NCI-H2081 (cell line): ENCODE measurements around the gene PIK3C2A.
A peak's percentile ranks its signal among the peaks of the same experiment; 100 is the strongest.

ENCODE experiments used
- DNase-seq, 2 experiments: peaks; one replicate each; lab custom pipeline; 2025; lab: John Stamatoyannopoulos, UW

The PIK3C2A gene

DNA sequence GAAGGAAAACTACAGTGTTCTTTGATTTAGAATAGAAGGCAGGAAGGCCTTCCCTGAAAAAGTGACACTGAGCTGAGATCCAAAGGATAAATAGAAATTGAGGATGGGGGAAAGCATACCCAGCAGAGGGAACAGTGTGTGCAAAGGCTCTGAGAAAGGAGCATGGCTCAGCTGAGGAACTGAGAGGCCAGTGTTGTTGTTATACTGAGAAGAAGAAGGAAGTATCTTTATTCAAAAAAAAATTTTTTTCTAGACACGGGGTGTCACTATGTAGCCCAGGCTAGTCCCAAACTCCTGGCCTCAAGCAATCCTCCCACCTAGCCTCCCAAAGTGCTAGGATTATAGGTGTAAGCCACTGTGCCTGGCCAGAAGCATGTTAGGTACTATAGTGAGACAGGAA lies 3.5 kb upstream of the PIK3C2A start:
- no peak for DNase-seq

DNA sequence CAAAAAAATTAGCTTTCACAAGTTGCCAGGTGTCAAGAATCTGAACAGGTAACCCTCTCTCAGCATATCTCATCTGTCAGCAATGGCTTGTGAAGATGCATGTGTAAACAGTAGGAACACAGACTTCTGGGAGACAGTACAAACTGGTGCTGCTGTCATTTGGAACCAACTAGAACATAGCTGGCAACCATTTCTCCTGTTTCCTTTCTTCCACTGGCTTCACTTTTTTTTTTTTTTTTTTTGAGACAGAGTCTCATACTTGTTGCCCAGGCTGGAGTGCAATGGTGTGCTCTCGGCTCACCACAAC lies 2.1 kb upstream of the PIK3C2A start:
- no peak for DNase-seq

DNA sequence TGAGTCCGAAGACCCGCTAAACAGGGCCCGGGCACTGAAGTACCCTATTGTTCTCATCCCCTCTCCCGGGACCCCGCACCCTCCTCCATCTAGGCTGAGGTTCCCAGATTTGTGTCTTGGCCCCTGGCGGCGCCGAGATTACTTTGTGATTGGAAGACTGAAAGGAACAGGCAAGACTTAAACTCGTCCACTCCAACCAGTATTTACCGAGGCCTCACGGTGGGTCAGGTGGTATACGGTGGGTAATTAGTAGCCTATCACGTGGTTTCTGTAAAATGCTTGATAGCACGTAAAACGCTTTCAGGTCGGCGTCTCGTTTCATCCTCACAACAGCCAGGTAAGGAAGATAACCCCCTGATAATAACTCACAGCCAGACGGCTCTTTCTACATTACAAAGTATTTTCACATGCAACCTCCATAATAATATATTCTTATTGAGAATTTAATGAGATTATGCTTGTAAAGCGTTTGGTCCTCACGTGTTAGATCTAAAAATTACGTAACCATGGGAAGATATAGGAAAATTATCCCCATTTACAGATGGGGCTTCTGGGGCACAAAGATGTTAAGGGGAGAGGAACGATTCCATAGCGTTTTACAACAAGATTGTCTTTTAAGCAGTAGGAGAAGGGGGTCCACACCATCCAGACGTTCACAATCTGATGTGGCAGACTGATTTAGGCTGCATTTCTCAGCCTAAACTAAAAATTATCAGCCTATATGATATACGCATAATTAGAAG lies 642 bp upstream of the PIK3C2A start:
- DNase-seq, result peak; percentile 79 to 92

DNA sequence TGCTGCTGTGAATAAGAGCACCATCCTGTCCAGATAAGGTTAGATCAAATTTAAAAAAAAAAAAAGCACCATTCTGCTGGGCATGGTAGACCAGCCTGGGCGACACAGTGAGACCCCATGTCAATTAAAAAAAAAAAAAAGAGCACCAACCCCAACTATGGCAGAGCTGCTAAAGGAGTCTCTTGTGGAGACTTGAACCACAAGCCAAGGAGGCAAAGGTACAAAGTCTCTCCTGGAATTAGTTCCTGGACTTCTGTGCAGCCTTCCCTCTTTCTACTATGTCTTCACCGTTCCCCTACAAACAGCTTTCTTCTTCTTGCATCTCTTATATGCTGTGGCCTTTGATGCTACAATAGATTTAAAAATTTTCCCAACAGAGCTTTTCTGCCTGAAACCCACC lies 1.3 kb downstream of the PIK3C2A start:
- no peak for DNase-seq

DNA sequence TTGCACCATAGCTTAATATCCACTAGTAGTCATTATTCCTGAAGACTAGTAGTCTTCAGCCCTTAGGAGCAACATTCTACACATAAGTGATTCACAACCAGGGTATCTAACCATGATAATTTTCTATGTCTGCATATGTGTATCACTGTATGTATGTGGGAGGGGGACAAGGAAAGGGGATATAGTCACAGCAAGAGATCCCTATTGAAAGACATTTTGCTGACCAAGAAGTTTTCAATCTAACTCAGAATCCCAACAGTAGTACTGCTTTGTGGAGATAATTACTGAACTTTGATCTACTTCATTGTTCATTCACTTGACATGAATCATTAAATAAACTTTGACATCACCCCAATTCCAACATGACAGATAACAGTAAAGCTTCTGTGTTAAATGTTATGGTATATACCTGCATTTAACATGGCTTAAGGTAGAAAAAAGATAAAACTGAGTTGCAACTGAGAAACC lies 10.3 kb downstream of the PIK3C2A start:
- DNase-seq, result no peak

DNA sequence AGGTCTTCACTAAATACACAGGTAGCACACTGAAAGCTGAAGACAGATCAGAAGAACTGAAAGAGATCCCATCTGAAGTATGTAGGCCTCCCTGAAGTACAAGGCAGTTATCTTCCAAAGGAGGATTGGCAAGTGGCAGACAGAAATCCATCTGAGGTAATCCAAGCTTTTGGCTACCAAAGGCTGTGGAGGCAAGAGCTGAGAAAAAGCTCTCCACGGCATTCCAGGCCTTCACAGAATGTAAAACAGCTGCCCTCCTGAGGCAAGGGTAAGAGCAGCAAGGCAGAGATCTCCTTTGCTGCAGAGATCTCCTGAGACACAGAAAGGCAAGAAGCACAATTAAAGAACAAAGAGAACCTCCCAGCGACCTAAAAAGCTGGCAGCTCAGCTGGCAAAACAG lies 19.1 kb downstream of the PIK3C2A start:
- no peak for DNase-seq

DNA sequence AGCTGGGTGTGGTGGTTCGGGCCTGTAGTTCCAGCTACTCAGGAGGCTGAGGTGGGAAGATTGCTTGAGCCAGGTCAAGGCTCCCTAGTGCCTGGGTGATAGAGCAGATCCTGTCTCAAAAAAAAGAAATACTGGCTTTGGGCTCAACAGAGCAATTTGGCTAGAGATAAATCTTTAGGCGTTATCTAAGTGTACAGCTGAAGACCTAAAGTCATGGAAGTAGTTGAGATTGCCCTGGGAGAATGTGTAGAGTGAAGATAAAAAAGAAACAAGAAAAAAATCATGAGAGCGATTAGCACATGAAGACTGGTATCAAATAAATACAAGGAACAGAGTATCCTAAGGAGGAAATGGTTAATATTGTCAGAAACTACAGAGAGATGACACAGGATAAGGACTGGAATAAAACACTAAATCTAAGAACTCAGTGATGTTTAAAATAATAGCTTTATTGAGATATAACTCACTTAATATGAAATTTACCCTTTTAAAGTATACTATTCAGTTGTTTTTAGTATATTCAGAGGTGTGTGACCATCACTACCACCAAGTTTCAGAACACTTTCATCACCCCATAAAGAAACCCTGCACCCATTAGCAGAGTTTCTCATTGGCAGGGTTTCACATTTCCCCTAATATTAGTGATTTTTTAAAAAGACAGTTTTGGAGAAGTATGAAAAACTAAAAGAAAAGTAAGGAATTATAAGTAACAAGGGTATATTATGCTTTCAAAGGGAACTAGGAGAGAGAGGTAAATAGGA lies 20.7 kb downstream of the PIK3C2A start:
- DNase-seq, result no peak

DNA sequence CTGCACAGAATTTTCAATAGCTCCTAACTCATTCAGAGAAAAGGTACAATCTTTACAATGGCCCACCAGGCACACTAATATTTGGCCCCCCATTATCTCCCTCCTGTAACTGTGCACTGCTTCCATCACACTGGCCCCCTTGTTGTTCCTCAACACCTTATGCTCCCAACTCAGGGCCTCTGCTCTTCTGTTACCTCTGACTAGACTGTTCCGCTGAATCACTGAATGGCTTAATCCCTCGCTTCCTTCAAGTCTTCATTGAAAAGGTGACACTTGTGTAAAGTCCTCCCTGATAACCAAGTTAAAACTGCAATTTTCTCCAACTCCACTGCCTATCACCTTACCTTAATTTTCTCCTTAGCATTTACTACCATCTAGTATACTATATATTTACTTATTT lies 21.8 kb downstream of the PIK3C2A start:
- DNase-seq, result no peak

DNA sequence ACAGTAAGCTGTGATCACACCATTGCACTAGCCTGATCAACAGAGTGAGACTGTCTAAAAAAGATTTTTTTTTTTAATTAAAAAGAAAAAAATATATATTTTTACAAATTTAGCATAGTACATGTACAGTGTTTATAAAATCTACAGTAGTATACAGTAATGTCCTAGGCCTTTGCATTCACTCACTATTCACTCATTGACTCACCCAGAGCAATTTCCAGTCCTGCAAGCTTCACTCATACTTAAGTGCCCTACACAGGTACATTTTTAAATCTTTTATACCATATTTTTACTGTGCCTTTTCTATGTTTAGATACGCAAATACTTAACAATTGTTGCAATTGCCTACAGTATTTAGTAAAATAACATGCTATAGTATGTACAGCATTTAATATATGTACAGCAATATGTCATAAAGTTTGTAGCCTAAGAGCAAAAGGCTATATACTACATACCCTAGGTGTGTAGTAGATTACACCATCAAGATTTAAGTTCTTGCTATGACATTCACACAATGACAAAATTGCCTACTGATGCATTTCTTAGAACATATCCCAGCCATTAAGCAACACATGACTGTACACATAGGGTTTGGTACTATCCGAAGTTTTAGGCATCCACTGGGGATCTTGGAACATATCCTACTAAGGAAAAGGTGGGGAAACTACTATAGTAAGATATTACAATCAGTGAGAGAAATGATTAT lies 22.8 kb downstream of the PIK3C2A start:
- no peak for DNase-seq

DNA sequence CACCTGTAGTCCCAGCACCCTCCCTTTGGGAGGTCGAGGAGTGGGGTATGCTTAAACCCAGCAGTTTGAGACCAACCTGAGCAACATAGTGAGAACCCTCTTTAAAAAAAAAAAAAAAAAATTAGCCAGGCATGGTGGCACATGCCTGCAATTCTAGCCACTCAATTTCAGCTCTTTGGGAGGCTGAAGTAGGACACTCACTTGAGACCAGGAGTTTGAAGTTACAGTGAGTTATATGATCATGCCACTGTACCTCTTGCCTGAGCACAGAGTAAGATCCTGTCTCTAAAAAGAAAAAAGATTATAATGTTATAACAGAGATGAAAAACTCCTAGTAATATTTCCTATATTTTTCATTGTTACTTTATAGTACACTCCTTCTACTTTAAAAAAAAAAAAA lies 23.9 kb downstream of the PIK3C2A start:
- DNase-seq, result no peak

DNA sequence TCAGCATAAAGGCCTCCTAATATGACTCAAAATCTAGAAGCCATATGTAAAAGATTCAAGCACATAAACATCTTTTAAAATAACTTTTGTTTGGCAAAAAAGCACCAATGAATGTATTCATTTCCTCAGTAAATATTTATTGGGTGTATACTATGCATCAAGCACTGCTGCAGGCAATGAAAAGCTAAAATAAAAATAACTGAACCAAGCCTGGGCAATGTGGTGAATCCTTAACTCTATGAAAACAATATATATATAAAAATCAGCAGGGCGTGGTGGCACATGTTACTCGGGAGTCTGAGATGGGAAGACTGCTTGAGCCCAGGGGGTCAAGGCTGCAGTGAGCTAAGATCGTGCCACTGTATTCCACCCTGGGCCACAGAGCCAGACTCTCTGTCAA lies 27.8 kb downstream of the PIK3C2A start:
- no peak for DNase-seq

DNA sequence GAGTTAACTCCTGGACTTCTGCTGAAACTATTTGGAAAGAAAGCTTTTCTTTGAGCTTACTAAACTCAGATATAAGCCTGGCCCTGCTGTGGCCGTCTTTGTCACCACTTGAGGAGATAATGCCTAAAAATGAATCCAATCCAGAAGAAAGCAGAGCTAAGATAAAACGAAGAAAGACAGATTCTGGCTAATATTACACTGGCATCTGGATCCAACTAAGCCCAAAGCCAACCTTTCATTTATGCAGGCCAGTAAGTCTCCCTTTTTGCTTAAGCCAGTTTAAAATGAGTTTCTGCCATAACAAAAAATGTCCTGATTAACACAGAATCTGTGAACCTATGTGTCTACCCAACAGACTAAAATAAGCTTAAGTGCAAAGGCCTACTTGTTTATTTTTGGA lies 34.5 kb downstream of the PIK3C2A start:
- no peak for DNase-seq

DNA sequence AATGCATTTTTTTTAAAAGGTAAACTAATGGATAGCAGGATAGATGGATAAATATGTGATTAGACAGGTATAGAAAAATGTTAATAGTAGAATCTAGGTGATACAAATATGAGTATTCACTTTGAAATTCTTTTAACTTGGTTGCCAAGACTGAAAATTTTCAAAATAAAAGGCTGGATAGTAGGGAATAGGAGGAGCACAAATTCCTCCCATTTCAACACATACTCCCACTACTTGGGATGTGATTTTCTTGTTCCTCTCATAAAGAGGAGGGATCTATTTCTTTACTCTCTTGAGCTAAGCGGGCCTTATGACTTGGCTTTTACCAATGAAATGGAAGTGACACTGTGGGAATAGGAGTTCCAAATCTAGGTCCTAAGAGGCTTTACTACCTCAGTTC lies 35.9 kb downstream of the PIK3C2A start:
- DNase-seq, result no peak

DNA sequence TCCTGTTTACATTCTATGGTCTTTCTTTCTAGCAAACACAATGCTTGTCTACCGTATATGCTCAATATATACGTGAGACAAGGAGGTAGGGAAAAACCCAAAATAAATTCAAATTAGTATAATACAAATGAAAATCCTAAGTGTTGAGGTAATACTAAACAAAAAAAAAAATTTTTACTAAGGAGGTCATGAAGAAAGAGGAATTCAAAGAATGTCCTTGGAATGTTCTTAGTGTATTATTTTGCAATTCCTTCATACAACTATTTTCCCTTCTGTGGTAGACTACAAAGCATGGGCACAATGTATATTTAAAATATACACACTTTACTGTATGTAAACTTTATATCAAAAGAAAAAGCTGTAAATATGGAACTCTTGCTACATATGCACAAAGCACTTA lies 36.4 kb downstream of the PIK3C2A start:
- DNase-seq, result no peak

DNA sequence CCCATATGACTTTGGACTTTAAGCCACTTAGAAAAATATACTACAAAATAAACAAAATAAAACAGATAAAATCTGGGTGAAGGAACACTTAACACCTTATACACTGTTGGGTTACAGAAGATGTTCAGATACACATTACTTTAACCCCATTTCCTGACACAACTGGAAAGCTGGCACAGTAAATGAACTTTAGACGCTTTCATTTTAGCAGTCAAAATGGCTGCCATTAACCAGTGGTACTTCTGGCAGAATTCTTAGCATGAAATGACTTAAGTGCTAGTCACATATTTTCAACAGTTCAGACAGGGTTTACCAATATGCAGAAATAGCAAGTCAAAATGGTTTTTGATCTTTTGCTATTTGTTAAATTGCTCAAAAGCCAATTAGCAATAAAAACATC lies 37.9 kb downstream of the PIK3C2A start:
- no peak for DNase-seq

DNA sequence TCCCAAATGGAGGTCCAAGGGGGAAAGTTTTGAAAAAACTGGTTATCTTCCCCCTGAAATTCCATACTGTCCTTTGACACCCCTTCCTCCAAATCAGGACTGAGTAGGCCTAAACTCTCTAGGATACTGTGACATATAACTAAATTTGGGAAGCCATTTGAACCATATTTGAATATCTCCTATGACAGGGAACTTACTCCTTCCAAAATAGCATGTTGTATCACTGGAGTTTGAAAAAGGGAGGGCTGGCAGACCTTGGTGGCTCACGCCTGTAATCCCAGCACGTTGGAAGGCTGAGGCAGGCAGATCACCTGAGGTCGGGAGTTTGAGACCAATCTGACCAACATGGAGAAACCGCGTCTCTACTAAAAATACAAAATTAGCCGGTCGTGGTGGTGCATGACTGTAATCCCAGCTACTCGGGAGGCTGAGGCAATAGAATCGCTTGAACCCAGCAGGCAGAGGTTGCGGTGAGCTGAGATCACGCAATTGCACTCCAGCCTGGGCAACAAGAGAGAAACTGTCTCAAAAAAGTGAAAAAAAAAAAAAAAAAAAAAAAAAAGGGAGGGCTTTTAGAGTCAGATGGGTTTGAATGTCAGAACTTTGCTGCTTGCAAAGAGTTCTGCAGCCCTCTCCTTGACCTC lies 42.4 kb downstream of the PIK3C2A start:
- no peak for DNase-seq

DNA sequence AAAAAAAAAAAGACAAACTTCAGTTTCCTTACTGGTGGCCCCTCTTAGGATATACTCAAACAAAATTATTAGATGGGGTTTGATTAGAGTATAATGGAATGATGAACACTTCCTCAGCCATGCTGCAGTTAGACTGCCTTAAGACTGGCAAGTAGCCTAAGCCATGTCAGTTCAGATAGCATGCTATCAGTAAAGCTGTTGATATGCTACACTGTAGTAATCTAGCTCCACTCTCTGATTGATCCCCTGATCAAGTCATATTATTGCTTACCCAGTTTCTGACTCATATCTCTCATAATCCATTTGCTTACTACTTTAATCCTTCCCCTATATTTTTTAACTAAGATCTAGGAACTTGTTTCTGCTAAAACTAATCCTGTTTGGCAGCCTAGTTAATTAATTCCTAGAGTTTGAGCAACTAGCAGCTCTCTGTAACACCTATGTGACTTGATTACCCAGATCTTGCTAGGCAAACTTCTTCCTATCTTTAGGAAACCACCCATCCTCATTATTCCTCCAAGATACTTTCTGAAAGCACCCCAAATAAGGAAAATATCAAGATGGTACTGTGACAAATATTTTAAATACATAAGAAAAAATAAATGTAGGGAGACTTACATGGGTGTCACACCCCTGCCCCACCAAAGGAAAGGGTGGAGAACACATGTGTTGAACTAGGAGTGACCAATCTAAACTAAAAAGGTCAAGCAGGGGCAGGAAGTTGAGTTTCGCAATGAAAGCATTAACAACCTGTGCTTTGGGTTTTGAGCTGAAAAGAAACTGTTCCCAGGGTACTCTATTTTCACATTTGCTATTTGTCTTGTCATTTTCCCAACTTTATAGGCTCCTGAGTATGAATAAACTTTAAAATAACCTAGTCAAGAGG lies 43.2 kb downstream of the PIK3C2A start:
- DNase-seq, result no peak

DNA sequence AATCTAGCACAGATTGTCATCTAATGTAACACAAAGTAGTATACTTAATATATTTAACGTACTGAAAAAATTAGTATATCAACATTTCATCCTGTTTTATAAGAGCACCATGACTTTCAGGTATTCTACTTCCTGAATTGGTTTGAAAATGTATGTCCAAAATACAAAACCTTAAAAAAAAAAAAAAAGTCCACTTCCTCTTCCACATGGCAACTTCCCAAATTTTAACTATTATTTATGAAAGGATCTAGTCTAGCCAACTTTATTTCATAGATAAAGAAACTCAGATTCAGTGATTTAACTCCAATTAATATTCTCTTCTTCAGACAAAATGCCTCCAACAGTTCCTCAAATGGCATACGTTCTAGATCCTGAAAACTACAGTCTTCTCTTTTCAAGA lies 44.0 kb downstream of the PIK3C2A start:
- no peak for DNase-seq

DNA sequence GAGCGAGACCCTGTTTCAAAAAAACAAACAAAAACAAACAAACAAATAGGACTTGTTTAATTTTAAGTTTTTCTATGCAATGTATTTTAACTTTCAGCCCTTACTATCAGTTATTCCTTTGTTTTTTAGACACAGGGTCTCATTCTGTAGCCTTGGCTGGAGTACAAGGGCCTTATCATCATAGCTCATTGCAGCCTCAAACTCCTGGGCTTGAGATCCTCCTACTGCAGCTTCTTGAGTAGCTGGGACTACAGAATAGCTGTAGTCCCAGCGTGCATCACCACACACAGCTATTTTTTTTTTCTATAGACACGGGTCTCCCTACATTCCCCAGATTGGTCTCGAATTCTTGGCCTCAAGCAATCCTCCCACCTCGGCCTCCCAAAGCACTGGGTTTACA lies 44.5 kb downstream of the PIK3C2A start:
- DNase-seq, result no peak

DNA sequence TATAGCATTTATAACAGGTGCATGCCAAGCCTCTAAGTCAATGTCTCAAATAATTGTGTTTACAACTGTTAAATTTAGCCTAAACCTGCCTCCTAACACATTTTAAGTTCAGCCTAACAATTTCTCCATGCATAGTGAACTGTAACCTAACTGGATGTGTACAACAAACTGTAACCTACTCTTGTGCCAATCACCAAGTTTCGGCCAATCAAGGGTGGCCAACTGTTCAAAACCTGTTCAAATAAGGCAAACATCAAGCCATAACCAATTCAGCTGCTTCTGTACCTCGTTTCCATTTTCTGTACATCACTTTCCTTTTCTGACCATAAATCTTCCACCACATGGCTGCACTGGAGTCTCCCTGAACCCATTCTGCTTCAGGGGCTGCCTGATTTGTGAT lies 45.4 kb downstream of the PIK3C2A start:
- no peak for DNase-seq

DNA sequence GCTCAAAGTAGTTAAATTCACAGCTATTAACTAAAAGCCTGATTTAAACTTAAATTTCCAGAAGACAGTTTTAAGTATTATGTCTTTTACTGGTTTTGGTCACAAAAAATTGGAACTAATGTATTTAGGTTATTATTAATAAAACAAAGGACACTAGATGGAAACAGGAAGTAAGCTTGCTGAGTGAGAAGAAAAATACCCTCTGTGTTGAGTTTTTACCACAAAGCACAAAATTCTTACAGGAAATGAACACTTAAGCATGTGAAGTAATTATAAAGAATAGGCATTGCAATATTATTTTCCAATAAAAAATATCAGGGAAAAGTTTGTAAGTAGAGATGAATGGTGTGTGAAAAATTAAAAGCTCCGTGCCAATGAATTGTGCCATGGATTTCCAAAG lies 46.3 kb downstream of the PIK3C2A start:
- no peak for DNase-seq

DNA sequence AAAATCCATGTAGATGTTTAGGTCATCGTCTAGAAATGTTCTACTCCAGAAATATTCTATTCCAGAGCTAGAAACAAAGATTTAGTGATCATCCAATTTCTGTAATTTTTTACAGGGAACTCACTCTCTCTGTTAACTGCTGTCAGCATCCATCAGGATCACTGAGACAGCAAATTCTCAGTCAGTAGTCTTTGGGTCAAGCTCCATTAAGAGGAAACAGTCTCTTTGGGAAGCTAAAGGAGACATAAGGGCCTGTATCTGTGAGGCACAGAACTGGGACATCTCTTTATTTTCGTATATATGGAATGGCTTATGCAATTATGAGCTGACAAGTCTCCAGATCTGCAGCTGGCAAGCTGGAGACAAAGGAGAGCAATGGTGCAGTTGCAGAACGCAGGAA lies 48.3 kb downstream of the PIK3C2A start:
- DNase-seq, result no peak
